SK-MEL-5 (cell line): Measurements from ENCODE around the gene ACOT7. TPM values are rescaled to one million over a fixed set of nuclear protein-coding genes. Genes with fewer than 3 reads are reported as not detected.
A peak's percentile ranks its signal among the peaks of the same experiment; 100 is the strongest.

Source experiments
- DNase-seq: peaks from one replicate; pipeline ENCODE4 v3.0.0-alpha.2; 2016; ENCODE audit warnings: low read depth, low spot score
- in situ Hi-C: cut with HindIII; loops from 2 replicates; pipeline ENCODE4 v1.10.0; 2016; ENCODE audit warnings: low sequenced_read_pairs, high pct_unique_total_duplicates, low pct_unique_long_range_greater_than_20kb
- total RNA-seq: library from RNA; depleted of rRNA; stranded (reverse); fragments of >200 nt; shearing (Covaris generic); gene quantifications from 2 replicates; pipeline ENCODE4 v1.2.3, GENCODE V29; 2014

The ACOT7 gene
- total RNA-seq, 1 experiment from 2014 or later, result 125 TPM

- DNase-seq, result no peak
- in situ Hi-C loops, result no loop called here
Observed at GRCh38 chr1:6272868-6273267, 120.7 kb downstream of the ACOT7 start.

- in situ Hi-C loops, result no loop called here
- DNase-seq, result no peak
Observed at GRCh38 chr1:6272452-6272851, 121.1 kb downstream of the ACOT7 start.

GRCh38 chr1:6271554-6271953 is 122.0 kb downstream of the ACOT7 start:
- peak; percentile 32 for DNase-seq
- in situ Hi-C loops, result no loop called here

GRCh38 chr1:6271006-6271405 is 122.6 kb downstream of the ACOT7 start:
- DNase-seq, result no peak
- in situ Hi-C loops, result no loop called here

GRCh38 chr1:6270401-6270800 is 123.2 kb downstream of the ACOT7 start:
- in situ Hi-C loops, result no loop called here
- DNase-seq, result no peak

- in situ Hi-C loops, result no loop called here
- DNase-seq, result no peak
Observed at GRCh38 chr1:6269720-6270400, 123.7 kb downstream of the ACOT7 start.

GRCh38 chr1:6269296-6269695 is 124.3 kb downstream of the ACOT7 start:
- no peak for DNase-seq
- in situ Hi-C loops, result no loop called here

- in situ Hi-C loops, result no loop called here
- DNase-seq, result no peak
Observed at GRCh38 chr1:6268415-6268814, 125.2 kb downstream of the ACOT7 start.

GRCh38 chr1:6267686-6268322 is 125.8 kb downstream of the ACOT7 start:
- in situ Hi-C loops, result no loop called here
- DNase-seq, result no peak

GRCh38 chr1:6266641-6267040 is 126.9 kb downstream of the ACOT7 start:
- DNase-seq, result no peak
- in situ Hi-C loops, result no loop called here

- in situ Hi-C loops, result no loop called here
- no peak for DNase-seq
Observed at GRCh38 chr1:6265151-6265550, 128.4 kb downstream of the ACOT7 start.

GRCh38 chr1:6263716-6264115 is 129.9 kb downstream of the ACOT7 start:
- in situ Hi-C loops, result no loop called here
- DNase-seq, result no peak

GRCh38 chr1:6262555-6263420 is 130.8 kb downstream of the ACOT7 start:
- DNase-seq, result no peak
- in situ Hi-C loops, result no loop called here

GRCh38 chr1:6261615-6261995 is 132.0 kb downstream of the ACOT7 start:
- DNase-seq, result no peak

GRCh38 chr1:6260961-6261614 is 132.5 kb downstream of the ACOT7 start, which contains the start of gene GPR153:
GPR153 (minus strand) TSS chr1:6261098; CDS start chr1:6254905, 6,193 bp downstream.
- peak; percentile 43 for DNase-seq
- in situ Hi-C loops, result no loop called here

More at GRCh38 chr1:6261615-6261995, 132.0 kb downstream of the ACOT7 start:
- in situ Hi-C loops, result no loop called here

- in situ Hi-C loops, result no loop called here
- no peak for DNase-seq
Observed at GRCh38 chr1:6260433-6260934, 133.1 kb downstream of the ACOT7 start.

- DNase-seq, result peak; percentile 66
- in situ Hi-C loops, result no loop called here
Observed at GRCh38 chr1:6259491-6260362, 133.8 kb downstream of the ACOT7 start.
